Measurements from ENCODE around the gene PRSS53.

Gene PRSS53

DNA sequence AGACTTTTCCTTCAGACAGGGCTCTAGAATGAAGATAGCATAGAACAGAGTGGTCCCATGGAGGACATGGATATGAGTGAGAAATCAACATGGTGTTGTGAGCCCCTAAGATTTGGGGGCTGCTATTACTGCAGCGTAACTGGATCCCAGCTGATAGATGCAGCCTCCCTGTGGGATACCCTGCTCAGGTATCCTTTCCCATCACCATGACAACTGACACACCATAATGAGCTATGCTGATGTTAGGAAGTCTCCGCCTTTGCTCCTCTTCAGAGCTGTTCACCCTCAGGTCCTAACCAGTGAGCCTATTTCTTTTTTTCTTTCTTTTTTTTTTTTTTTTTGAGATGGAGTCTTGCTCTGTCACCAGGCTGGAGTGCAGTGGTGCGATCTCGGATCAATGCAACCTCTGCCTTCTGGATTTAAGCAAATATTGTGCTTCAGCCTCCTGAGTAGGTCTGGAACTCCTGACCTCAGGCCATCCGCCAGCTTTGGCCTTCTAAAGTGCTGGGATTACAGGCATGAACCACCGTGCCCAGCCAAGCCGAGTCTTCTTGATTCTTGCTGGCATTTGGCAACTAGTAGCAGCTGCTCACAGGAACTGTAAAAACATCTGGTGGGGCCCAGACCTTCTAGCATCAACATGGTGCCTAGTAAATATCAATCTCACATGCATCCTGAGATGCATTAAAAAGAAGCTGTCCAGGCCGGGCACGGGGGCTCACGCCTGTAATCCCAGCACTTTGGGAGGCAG is 38.3 kb downstream of the PRSS53 start:
- no peaks in the 10 kb centered on the region for H3K36me3 ChIP-seq (ENCODE audit: insufficient read depth, low read length)
- H3K4me1 ChIP-seq (ENCODE audit: control insufficient read depth, insufficient read depth, low read length): peaks cover 25% of the 10 kb centered on the region
- H3K27me3 ChIP-seq (ENCODE audit: control insufficient read depth, insufficient read depth, low read length): no peaks in the 10 kb centered on the region
- no peak overlapping the region for H3K9ac ChIP-seq (ENCODE audit: low read depth, low read length)
- no peak overlapping the region for H3K4me2 ChIP-seq (ENCODE audit: low read length)
- H3K9me3 ChIP-seq (replicated peaks; ENCODE audit: low read length): no peaks in the 10 kb centered on the region
- no peak overlapping the region for H3K4me3 ChIP-seq (ENCODE audit: low read length)

DNA sequence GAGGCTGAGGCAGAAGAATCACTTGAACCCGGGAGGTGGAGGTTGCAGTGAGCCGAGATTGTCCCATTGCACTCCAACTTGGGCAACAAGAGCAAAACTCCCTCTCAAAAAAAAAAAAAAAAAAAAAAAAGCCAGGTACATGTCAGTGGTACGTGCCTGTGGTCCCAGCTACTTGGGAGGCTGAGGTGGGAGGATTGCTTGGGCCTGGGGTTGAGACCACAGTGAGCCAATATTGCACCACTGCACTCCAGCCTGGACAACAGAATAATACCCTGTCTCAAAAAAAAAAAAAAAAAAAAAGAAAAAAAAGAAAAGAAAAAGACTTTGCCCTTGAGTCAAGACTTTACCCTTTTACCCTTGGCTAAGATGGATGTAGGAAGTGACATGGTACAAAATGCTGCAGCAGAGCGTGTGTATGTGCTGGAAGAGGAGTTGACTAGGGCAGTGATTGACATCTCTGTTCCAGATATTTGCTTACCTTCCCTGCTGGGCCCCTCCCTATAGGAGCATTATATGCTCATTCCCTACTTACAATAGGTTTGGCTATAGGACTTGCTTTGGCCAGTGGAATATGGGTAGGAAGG is 44.8 kb downstream of the PRSS53 start:
- Histone ChIP-seq H3K9ac (ENCODE audit: low read depth, low read length) (no peak overlapping the region), H3K9me3 (replicated peaks; ENCODE audit: low read length) (no peaks in the 10 kb centered on the region), H3K27me3 (ENCODE audit: control insufficient read depth, insufficient read depth, low read length) (no peaks in the 10 kb centered on the region), H3K36me3 (ENCODE audit: insufficient read depth, low read length) (peaks cover 37% of the 10 kb centered on the region), H3K4me3 (ENCODE audit: low read length) (no peak overlapping the region), H3K4me1 (ENCODE audit: control insufficient read depth, insufficient read depth, low read length) (no peaks in the 10 kb centered on the region), H3K4me2 (ENCODE audit: low read length) (no peak overlapping the region)

DNA sequence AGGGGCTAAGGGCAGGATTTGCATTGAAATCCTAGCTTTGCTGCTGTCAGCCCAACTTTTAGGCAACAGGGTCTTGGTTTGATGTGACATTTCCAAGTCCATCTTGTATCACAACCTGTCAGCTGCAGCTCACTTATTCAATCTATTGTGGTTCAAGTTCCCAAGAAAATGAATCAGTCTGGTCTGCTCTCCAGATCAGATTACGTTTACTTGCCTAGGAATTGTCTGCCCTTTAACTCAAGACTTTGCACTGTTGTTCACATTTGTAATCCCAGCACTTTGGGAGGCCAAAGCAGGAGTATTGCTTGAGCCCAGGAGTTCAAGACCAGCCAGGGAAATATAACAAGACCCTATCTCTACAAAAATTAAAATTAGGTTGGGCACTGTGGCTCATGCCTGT is 45.4 kb downstream of the PRSS53 start:
- Histone ChIP-seq H3K36me3 (ENCODE audit: insufficient read depth, low read length) (peaks cover 43% of the 10 kb centered on the region), H3K9me3 (replicated peaks; ENCODE audit: low read length) (no peaks in the 10 kb centered on the region), H3K4me3 (ENCODE audit: low read length) (no peak overlapping the region), H3K4me1 (ENCODE audit: control insufficient read depth, insufficient read depth, low read length) (no peaks in the 10 kb centered on the region), H3K9ac (ENCODE audit: low read depth, low read length) (no peak overlapping the region), H3K4me2 (ENCODE audit: low read length) (no peak overlapping the region), H3K27me3 (ENCODE audit: control insufficient read depth, insufficient read depth, low read length) (no peaks in the 10 kb centered on the region)

DNA sequence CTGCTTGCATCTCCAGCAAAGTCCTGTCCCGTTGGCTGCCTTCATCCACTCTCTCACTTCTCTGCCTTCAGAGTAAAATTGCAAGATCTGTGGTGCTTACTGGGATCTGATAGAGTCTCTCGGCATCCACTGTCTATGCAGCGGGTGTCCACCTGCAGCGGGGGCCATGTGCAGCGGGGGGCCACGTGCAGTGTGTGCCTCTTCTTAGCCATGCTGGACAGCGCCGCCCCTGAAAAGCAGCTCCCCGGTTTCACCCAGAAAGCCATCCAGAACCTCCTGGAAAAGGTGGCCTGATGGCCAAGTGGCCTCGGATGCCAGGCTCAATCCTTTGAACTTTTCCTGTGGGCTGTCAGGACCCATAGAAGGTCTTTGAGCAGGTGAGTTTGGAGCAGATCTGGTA is 45.9 kb downstream of the PRSS53 start:
- Histone ChIP-seq H3K27me3 (ENCODE audit: control insufficient read depth, insufficient read depth, low read length) (no peaks in the 10 kb centered on the region), H3K9me3 (replicated peaks; ENCODE audit: low read length) (no peaks in the 10 kb centered on the region), H3K36me3 (ENCODE audit: insufficient read depth, low read length) (peaks cover 48% of the 10 kb centered on the region), H3K9ac (ENCODE audit: low read depth, low read length) (no peak overlapping the region), H3K4me3 (ENCODE audit: low read length) (no peak overlapping the region), H3K4me2 (ENCODE audit: low read length) (no peak overlapping the region), H3K4me1 (ENCODE audit: control insufficient read depth, insufficient read depth, low read length) (no peaks in the 10 kb centered on the region)

DNA sequence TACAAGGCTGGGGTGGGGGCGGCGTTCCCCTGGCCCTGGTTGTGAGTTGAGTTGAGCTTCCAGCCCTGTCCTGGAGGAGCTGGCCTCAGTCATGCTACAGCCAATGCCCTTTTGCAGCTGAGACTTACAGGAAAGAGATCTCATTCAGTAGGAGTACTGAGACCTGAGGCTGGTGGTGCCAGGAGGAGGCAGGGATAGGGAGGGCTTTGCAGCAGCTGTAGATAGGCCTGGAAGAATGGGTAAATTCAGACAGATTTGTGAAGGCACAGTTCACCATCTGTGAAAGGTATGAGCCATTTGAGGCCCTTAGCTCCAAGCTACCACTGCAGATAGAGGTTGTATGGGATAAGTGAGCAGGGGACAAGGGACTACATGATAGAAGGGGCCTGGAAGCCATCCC is 49.8 kb downstream of the PRSS53 start:
- Histone ChIP-seq H3K4me1 (ENCODE audit: control insufficient read depth, insufficient read depth, low read length) (peaks cover 6% of the 10 kb centered on the region), H3K4me3 (ENCODE audit: low read length) (no peak overlapping the region), H3K4me2 (ENCODE audit: low read length) (no peak overlapping the region), H3K27me3 (ENCODE audit: control insufficient read depth, insufficient read depth, low read length) (no peaks in the 10 kb centered on the region), H3K36me3 (ENCODE audit: insufficient read depth, low read length) (peaks cover 73% of the 10 kb centered on the region), H3K9ac (ENCODE audit: low read depth, low read length) (no peak overlapping the region), H3K9me3 (replicated peaks; ENCODE audit: low read length) (no peaks in the 10 kb centered on the region)

DNA sequence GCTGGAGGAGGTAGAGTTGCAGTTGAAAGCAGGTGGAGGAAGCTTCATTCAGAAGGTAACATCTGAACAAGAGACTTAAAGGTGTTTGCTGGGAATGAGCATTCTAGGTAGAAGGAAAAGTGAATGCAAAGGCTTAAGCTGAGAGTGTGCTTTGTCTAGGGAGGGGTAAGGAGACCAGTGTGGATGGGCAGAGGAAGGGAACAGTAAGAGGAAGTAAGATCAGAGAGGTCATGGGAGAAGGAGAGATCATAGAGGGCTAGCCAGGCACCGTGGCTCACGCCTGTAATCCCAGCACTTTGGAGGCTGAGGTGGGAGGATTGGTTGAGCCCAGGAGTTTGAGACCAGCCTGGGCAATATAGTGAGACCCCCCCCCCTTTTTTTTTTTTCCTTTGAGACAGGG is 52.1 kb downstream of the PRSS53 start:
- no peak overlapping the region for H3K9ac ChIP-seq (ENCODE audit: low read depth, low read length)
- H3K9me3 ChIP-seq (replicated peaks; ENCODE audit: low read length): no peaks in the 10 kb centered on the region
- no peaks in the 10 kb centered on the region for H3K27me3 ChIP-seq (ENCODE audit: control insufficient read depth, insufficient read depth, low read length)
- H3K4me2 ChIP-seq (ENCODE audit: low read length): no peak overlapping the region
- H3K36me3 ChIP-seq (ENCODE audit: insufficient read depth, low read length): peaks cover 55% of the 10 kb centered on the region
- H3K4me1 ChIP-seq (ENCODE audit: control insufficient read depth, insufficient read depth, low read length): peaks cover 12% of the 10 kb centered on the region
- no peak overlapping the region for H3K4me3 ChIP-seq (ENCODE audit: low read length)

DNA sequence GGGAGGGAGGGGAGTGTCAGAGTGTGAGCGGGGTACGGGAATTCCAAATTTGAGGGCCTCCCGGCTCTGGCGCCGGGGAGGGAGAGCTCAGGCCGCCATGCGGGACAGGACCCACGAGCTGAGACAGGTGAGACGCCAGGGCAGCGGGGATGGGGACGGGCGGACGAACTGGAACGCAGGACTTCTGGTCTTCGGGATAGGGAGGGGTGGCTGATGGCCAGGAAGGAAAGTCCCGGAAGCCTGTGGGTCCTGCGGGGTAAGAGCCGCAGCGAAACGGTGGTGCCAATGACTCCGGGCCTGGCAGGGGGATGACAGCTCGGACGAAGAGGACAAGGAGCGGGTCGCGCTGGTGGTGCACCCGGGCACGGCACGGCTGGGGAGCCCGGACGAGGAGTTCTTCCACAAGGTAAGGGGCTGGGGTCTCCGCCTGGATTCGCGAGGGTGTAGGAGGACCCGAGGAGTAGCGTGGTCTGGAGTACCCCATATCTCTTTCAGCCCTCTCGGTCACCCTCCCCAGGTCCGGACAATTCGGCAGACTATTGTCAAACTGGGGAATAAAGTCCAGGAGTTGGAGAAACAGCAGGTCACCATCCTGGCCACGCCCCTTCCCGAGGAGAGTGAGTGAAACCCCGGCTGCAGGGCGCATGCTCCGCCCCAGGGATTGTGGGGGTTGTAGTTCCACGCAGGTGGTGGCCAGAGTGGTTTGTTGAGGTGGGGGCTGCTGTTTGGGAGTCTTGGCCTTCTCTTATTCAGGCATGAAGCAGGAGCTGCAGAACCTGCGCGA is 54.8 kb downstream of the PRSS53 start:
- peak overlapping the region; percentile 93 for H3K4me2 ChIP-seq (ENCODE audit: low read length)
- peaks cover 36% of the 10 kb centered on the region for H3K36me3 ChIP-seq (ENCODE audit: insufficient read depth, low read length)
- H3K27me3 ChIP-seq (ENCODE audit: control insufficient read depth, insufficient read depth, low read length): no peaks in the 10 kb centered on the region
- H3K9ac ChIP-seq (ENCODE audit: low read depth, low read length): peak overlapping the region; percentile 88
- no peaks in the 10 kb centered on the region for H3K9me3 ChIP-seq (replicated peaks; ENCODE audit: low read length)
- peaks cover 15% of the 10 kb centered on the region for H3K4me1 ChIP-seq (ENCODE audit: control insufficient read depth, insufficient read depth, low read length)
- peak overlapping the region; percentile 95 for H3K4me3 ChIP-seq (ENCODE audit: low read length)

Measured in skeletal muscle satellite cell (primary cell).